MM.1S (cell line): ENCODE data around the gene ARHGAP32.

Experiments
- EZH2 ChIP-seq: fragments of 300-600 bp; sonication (generic); optimal IDR thresholded peaks from 2 replicates; pipeline ENCODE3; 2017; ENCODE audit warnings: low read depth, mild to moderate bottlenecking, antibody characterized with exemption, low read length, mixed read lengths
- EZH2phosphoT487 ChIP-seq: fragments of 300-600 bp; sonication (generic); IDR thresholded peaks from 2 replicates; pipeline ENCODE4 v1.6.1; 2018; ENCODE audit warnings: antibody characterized with exemption, low read length
- TF ChIP-seq, protein P1 (sequence below): fragments of 300-600 bp; sonication (generic); IDR thresholded peaks from 2 replicates; pipeline ENCODE4 v1.5.1; 2016; ENCODE audit warnings: antibody characterized with exemption, low read length, mixed read lengths

DNA sequence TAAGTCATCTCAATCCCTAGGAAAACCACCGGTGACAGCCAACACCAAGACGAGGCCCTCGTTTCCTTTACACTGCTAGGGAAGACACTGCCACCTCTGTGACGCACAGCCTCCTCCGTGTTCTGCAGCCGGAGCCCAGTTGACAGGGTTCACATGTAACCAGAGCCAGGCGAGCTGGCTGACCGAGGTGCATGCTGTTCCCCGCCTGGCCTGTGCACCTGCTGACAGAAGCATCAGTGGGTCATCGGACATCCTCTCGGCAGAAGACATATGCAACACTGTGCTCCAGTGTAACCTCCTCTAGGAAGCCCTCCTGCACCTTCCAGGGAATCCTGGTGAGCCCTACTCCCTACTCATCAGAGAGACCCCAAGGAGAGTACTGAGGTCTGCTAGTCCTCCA lies 135.2 kb downstream of the ARHGAP32 start:
- TF ChIP-seq, protein P1, sequence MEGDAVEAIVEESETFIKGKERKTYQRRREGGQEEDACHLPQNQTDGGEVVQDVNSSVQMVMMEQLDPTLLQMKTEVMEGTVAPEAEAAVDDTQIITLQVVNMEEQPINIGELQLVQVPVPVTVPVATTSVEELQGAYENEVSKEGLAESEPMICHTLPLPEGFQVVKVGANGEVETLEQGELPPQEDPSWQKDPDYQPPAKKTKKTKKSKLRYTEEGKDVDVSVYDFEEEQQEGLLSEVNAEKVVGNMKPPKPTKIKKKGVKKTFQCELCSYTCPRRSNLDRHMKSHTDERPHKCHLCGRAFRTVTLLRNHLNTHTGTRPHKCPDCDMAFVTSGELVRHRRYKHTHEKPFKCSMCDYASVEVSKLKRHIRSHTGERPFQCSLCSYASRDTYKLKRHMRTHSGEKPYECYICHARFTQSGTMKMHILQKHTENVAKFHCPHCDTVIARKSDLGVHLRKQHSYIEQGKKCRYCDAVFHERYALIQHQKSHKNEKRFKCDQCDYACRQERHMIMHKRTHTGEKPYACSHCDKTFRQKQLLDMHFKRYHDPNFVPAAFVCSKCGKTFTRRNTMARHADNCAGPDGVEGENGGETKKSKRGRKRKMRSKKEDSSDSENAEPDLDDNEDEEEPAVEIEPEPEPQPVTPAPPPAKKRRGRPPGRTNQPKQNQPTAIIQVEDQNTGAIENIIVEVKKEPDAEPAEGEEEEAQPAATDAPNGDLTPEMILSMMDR = no peak
- TF ChIP-seq EZH2 = no peak
- no peak for TF ChIP-seq EZH2phosphoT487
